ENCODE data around the gene TREX2.

TREX2 gene

GRCh38 chrX:153475751-153476281 is 30.0 kb upstream of the TREX2 start:
- DNase-seq (ENCODE audit: low read depth in 3 of 3) = no peak

DNA sequence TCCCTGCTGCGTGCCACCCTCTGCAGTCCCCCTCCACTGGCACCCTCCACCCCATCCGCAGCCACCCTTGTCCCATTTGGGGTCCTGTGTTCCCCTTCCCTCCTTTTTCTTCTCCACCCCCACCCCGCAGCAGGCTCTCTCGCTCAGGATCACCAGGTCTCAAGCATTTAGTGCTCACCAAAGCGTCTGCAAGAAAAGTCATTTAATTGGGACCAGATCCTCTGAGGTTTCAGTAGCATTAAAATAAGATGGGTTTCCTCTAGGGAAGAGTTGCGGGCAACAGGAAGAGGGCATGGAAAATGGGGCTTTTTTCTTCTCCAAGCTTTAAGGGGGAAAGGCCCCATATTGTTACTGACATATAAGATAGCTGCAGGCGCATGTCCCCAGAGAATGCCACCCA is 29.4 kb upstream of the TREX2 start:
- no peak for DNase-seq (ENCODE audit: low read depth in 3 of 3)

DNA sequence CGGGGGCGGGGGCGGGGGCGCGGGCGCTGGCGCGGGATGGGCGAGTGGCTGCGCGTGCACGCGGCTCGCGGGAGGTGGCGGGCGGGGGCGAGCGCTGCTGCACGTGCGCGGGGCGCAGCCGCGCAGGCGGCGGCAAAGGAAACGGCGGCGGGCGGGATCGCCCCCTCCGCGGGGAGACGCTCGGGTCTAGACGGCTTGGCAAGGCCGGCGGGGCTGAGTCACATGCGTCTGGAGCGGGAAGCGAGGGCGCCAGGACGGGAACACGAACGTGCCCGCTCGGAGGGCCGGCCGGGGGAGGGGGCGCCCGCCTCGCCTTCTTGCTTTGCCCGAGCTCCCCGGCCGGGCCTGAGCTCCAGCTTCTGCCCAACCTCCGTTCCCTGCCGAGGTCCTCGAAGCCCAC is 28.9 kb upstream of the TREX2 start:
- DNase-seq (ENCODE audit: low read depth in 3 of 3) = peak in 2 of 3 donors; percentile 2 to 21

GRCh38 chrX:153474266-153474665 is 28.4 kb upstream of the TREX2 start:
- DNase-seq (ENCODE audit: low read depth in 3 of 3) = no peak

- DNase-seq (ENCODE audit: low read depth in 3 of 3) = no peak
Observed at GRCh38 chrX:153473126-153473525, 27.3 kb upstream of the TREX2 start.

DNA sequence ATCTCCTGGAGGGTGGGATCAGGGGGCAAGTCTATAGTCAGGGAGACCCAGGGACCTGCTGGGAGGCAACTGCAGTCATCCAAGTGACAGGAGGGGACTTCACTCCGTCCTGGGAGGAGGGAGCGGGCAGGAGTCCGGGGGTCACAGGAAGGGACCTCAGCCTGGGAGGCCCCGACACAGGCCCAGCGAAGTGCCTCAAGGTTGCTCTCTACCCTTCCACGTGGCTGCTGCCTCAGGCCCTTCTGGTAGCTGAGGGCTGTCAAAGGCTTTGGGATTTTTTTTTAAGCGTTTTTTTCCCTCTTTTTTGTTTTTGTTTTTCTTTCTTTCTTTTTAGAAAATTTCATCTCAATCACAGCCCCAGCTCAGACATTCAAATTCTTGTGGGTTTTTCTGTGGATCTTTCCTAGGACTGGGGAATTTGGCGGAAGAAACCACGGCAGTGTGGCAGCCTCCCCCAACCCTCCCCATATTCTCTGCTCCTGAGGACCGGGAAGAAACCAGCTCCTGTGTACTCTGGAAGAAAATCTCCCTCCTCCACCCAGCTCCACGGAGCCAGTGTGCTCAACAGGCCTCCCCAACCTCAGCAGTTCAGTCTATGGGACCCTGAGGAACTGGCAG is 25.9 kb upstream of the TREX2 start:
- no peak for DNase-seq (ENCODE audit: low read depth in 3 of 3)

- peak; percentile 72 to 80 (median 79) for DNase-seq (ENCODE audit: low read depth in 3 of 3)
Observed at GRCh38 chrX:153470411-153471363, 24.8 kb upstream of the TREX2 start, which contains the start of gene HAUS7. HAUS7 (minus strand) TSS chrX:153470576; CDS start chrX:153470557, 19 bp downstream.

GRCh38 chrX:153469811-153470410 is 24.1 kb upstream of the TREX2 start:
- DNase-seq (ENCODE audit: low read depth in 3 of 3) = peak in 1 of 3 donors; percentile 14

DNA sequence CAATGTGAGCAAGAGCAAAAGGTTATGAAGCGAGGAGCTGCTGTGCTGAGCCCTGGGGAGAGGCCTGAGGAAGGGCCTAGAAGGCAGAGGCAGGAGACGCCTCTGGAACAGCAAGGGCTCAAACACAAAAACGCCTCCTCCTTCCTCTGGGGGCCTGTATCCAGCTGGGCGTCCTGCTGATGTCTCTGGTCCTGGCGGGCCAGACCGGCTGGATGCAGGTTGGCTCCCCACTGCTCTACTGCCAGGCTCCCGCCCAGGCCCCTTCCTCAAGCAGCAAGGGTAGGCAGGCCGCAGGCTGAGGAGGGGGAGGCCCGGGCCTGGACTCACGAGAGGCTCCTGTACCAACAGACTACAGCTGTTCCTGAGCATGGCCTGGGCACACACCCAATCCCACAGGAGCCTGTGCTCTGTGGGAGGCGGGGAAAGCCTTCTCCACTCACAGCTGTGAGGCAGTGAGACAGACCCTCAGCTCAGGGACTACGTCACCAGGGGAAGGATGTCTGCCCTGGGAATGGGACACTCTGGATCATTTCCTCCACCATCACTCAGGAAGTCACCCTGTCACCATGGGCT is 22.2 kb upstream of the TREX2 start:
- no peak for DNase-seq (ENCODE audit: low read depth in 3 of 3)

GRCh38 chrX:153465691-153466380 is 20.0 kb upstream of the TREX2 start:
- DNase-seq (ENCODE audit: low read depth in 3 of 3) = no peak

GRCh38 chrX:153464116-153464515 is 18.3 kb upstream of the TREX2 start:
- DNase-seq (ENCODE audit: low read depth in 3 of 3) = no peak

GRCh38 chrX:153463556-153463955 is 17.7 kb upstream of the TREX2 start:
- DNase-seq (ENCODE audit: low read depth in 3 of 3) = no peak

DNA sequence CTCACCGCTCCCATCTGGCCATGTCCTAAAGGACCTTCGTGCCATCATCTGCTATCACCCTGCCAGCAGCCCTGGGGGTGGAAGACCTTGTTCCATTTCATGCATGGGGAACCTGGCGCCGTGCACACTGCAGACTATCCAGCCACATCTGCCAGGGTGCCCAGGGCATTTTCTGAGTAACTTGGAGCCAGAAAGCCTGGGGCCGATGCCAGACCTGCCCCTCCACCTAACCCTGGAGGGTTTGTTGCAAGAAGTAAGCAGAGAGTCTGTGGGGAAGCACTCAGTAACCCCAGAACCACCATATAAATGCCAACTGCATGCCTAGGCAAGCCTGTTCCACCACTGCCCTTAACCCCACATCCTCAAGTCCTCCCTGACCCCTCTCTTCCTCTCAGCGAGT is 17.2 kb upstream of the TREX2 start:
- no peak for DNase-seq (ENCODE audit: low read depth in 3 of 3)

DNA sequence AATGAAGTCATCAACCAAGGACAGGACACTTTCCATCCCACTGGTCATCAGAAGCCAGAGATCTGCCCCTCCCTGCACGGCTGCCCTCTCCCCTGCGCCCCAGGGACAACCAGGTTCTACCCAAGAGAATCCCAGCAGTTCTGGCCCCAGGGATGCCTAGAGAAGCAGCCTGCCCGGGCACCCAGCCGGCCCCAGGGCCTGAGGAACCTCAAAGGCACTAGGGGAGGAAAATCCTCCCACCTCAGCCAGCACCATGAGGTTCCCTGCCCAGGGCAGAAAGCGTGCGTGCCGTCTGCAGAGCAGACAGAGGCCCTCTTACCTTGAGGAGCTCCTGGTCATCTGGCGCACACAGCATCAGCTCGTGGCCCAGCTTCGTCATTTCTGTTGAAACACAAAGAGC is 16.4 kb upstream of the TREX2 start:
- DNase-seq (ENCODE audit: low read depth in 3 of 3) = no peak

GRCh38 chrX:153460826-153461225 is 15.0 kb upstream of the TREX2 start:
- DNase-seq (ENCODE audit: low read depth in 3 of 3) = peak in 2 of 3 donors; percentile 10 to 27

DNA sequence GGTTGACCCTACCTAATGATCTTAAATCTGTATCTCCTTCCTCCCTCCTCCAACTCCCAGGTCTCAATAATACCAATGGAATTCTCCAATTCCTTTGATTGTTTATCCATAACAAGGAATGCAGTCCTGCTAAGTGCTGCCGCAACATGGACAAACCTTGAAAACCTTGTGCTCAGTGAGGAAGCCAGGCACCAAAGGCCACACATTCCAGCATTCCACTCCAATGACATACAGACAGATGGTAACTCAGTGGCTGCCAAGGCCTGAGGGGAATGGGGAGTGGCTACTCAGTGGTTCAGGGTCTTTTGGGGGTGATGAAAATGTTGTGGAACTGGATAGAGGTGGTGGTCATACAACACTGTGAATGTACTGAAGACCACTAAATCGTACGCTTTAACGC is 14.1 kb upstream of the TREX2 start:
- DNase-seq (ENCODE audit: low read depth in 3 of 3) = no peak

- no peak for DNase-seq (ENCODE audit: low read depth in 3 of 3)
Observed at GRCh38 chrX:153458476-153458875, 12.6 kb upstream of the TREX2 start.

- DNase-seq (ENCODE audit: low read depth in 3 of 3) = no peak
Observed at GRCh38 chrX:153457827-153458466, 12.1 kb upstream of the TREX2 start.

- DNase-seq (ENCODE audit: low read depth in 3 of 3) = no peak
Observed at GRCh38 chrX:153457136-153457825, 11.4 kb upstream of the TREX2 start.

DNA sequence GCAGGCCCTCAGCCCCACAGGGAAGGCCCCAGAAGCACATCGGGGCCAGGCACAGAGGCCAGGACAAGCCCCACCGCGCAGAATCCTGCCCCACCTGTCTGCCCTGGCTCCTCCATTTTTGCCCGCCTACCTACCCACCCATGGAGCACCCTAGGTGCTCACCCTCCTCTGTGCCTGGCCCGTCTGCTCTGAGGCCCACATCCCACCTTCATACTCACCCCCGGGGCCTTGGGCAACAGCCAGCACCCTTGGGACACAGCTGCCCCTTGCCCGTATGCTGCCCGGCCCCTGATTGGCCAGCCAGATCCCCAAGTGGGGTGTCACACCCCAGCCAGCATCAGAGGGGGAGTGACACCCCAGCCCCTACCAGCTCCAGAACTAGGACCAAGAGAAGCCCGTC is 10.8 kb upstream of the TREX2 start:
- DNase-seq (ENCODE audit: low read depth in 3 of 3) = no peak

Data from stimulated activated CD4-positive, alpha-beta T cell treated with anti-CD3 and anti-CD28 coated beads, TNF-alpha, amount 100 ng/mL, for 48 hours (primary cell).